ENCODE data around the gene EFCAB6. TPM values are rescaled to one million over a fixed set of nuclear protein-coding genes. Genes with fewer than 3 reads are reported as not detected.

Gene EFCAB6
- total and polyA plus RNA-seq, 2 of the 13 experiments (the other 11 are each of a cell fraction or from before 2014, with no cell fraction given): not detected

- TF ChIP-seq HOMEZ (CRISPR knock-in tag; IDR thresholded peaks at IDR 0.05; ENCODE audit: low read depth) (no peak), ZNF136 (CRISPR knock-in tag; IDR thresholded peaks at IDR 0.05; ENCODE audit: low read depth) (no peak)
These were observed 45.3 kb upstream of the EFCAB6 start (continued) for GRCh38 chr22:43857367-43857766.

- ChIA-PET POLR2A (no interaction called here), CTCF (ENCODE audit: low intra/inter-chr PET ratio, low total read pairs) (no interaction called here)
- in situ Hi-C loops (cut with HindIII; ENCODE audit: extremely low pct_ligation_motif_present, low pct_unique_long_range_greater_than_20kb) (no loop called here), intact Hi-C loops (cut with micrococcal nuclease; ENCODE audit: unreplicated experiment) (no loop called here)
- peaks cover 4% of the 10 kb centered on the region; the same call in 1 of the 2 replicates for H4K20me1 ChIP-seq (ENCODE audit: insufficient read depth, low read length)
- no peak overlapping the region for H2AFZ ChIP-seq (ENCODE audit: low read length)
- no peaks in the 10 kb centered on the region for H3K79me2 ChIP-seq (ENCODE audit: insufficient read depth, low read length)
- H3K27ac ChIP-seq (ENCODE audit: extremely low read length, insufficient read depth, low read length): no peak overlapping the region
- H3K4me1 ChIP-seq (ENCODE audit: insufficient read depth, low read length): no peaks in the 10 kb centered on the region
- H3K27me3 ChIP-seq (ENCODE audit: control insufficient read depth in 1 of 2, insufficient read depth in 2 of 2, low read length in 2 of 2): peaks cover 3 to 44% of the 10 kb centered on the region in 2 experiments; a peak in 3 of 5 replicates
- WGBS (ENCODE audit: low lambda C conversion rate): 11% methylated on average over 3 of the region's 4 CpGs
- no peaks in the 10 kb centered on the region for H3K9me3 ChIP-seq (ENCODE audit: low read length)
- FAIRE-seq (no peak), DNase-seq (ENCODE audit: low spot score) (no peak), ATAC-seq (no peak)
- no peaks in the 10 kb centered on the region for H3K36me3 ChIP-seq (replicated peaks in 1 of 2; ENCODE audit: control insufficient read depth in 1 of 2, insufficient read depth in 2 of 2, low read length in 2 of 2)
- H3K9ac ChIP-seq (ENCODE audit: insufficient read depth, low read depth, low read length): no peak overlapping the region
- no TSS peak for BruUV-seq (replicated peaks)
- no peak overlapping the region for H3K4me3 ChIP-seq (replicated peaks in 1 of 3; ENCODE audit: insufficient read depth in 1 of 3, low read depth in 2 of 3, low read length in 3 of 3)
- no peak overlapping the region for H3K4me2 ChIP-seq (ENCODE audit: low read depth, low read length)
- TF ChIP-seq MAFF (IDR thresholded peaks at IDR 0.05; ENCODE audit: low read depth, low read length): no peak
- no peak for TF ChIP-seq BCLAF1 (IDR thresholded peaks at IDR 0.05)
- TF ChIP-seq MZF1 (CRISPR knock-in tag; IDR thresholded peaks at IDR 0.05; ENCODE audit: borderline replicate concordance): no peak
- TF ChIP-seq ZFP82 (CRISPR knock-in tag; IDR thresholded peaks at IDR 0.05; ENCODE audit: borderline replicate concordance): no peak
- no peak for TF ChIP-seq ZNF253 (CRISPR knock-in tag; IDR thresholded peaks at IDR 0.05; ENCODE audit: borderline replicate concordance)
- TF ChIP-seq PREB (CRISPR knock-in tag; IDR thresholded peaks at IDR 0.05): no peak
- TF ChIP-seq ZNF772 (CRISPR knock-in tag; IDR thresholded peaks at IDR 0.05): no peak
- no peak for TF ChIP-seq SP4 (CRISPR knock-in tag; IDR thresholded peaks at IDR 0.05)
- no peak for TF ChIP-seq HMGXB3 (CRISPR knock-in tag; IDR thresholded peaks at IDR 0.05; ENCODE audit: borderline replicate concordance)
- TF ChIP-seq BHLHE40 (IDR thresholded peaks at IDR 0.05; ENCODE audit: low read length): no peak
- TF ChIP-seq SMAD9 (CRISPR knock-in tag; IDR thresholded peaks at IDR 0.05): no peak
- no peak for TF ChIP-seq RBAK (CRISPR knock-in tag; IDR thresholded peaks at IDR 0.05)
- no peak for TF ChIP-seq FOXO1 (CRISPR knock-in tag; IDR thresholded peaks at IDR 0.05)
These were observed 43.3 kb upstream of the EFCAB6 start for GRCh38 chr22:43855431-43855830.

Measured in HepG2 (cell line).